ENCODE measurements around the gene PPP2R2B.

DNA sequence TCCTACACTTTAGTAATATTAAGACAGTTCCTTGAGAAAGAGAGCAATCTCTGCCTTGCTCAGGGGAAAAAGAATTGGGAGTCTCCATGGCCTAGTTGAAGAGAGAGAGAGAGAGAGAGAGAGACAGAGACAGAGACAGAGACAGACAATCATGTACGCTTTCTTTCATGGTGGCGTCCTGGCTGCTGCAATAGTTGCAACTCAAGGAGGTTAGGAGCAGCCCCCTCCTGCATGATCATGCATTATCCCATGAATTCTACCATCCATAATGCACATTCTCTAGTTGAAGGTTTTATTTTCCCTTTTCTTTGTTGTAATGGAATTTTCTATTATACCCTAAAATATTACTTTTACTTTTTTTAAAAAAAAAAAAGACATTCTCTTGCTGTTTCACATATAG is 50.7 kb downstream of the PPP2R2B start:
- no peak for TF ChIP-seq MAX (IDR thresholded peaks at IDR 0.05)
- TF ChIP-seq EZH2phosphoT487 (IDR thresholded peaks at IDR 0.05; ENCODE audit: borderline replicate concordance): no peak
- no peak for TF ChIP-seq JUND (IDR thresholded peaks at IDR 0.05)
- TF ChIP-seq YY1 (IDR thresholded peaks at IDR 0.05; ENCODE audit: extremely low read depth, insufficient replicate concordance, low read depth, low read length): no peak
